Measurements from ENCODE around the gene CACNA2D4. TPM values are rescaled to one million over a fixed set of nuclear protein-coding genes. Genes with fewer than 3 reads are reported as not detected.

The CACNA2D4 gene
- total RNA-seq, 1 donor = 0.27 TPM

Other genes starting within 250 kb of the CACNA2D4 start
- 12.4 and 26.0 TPM in 2 replicates for gene ADIPOR2, start 227.6 kb downstream of the CACNA2D4 start, total RNA-seq (ENCODE audit: low replicate concordance)
- gene LRTM2, start 98.1 kb downstream of the CACNA2D4 start, total RNA-seq (ENCODE audit: low replicate concordance) = not detected in 2 replicates
- 6.2 and 23.5 TPM in 2 replicates for gene DCP1B, start 85.8 kb upstream of the CACNA2D4 start, total RNA-seq (ENCODE audit: low replicate concordance)
- gene CACNA1C, start 134.3 kb upstream of the CACNA2D4 start, total RNA-seq (ENCODE audit: low replicate concordance) = 6.0 and 16.6 TPM in 2 replicates